SK-N-SH (cell line): ENCODE data around the gene PCED1B. TPM values are rescaled to one million over a fixed set of nuclear protein-coding genes. Genes with fewer than 3 reads are reported as not detected.

Experiments used
- CTCF ChIA-PET: fragments of 300-600, 350-600 bp; formaldehyde crosslinking; extraction: SDS; loops from one replicate; lab custom pipeline; 2021; lab: Yijun Ruan, JAX
- POLR2A ChIA-PET: fragments of 350-600 bp; sonication (Branson Sonifier 250); formaldehyde crosslinking; extraction: SDS; loops from one replicate; lab custom pipeline; 2020; ENCODE audit warnings: antibody characterized with exemption, inconsistent platforms; lab: Yijun Ruan, JAX
- DNase-seq: peaks from one replicate; pipeline ENCODE4 v3.0.0; 2012
- H2AFZ ChIP-seq: fragments of 200-600 bp; sonication (generic); 2 replicates; pipeline ENCODE4 v1.8.1; 2016; ENCODE audit warnings: antibody characterized with exemption, mild to moderate bottlenecking, low read depth
- H3F3A ChIP-seq: fragments of 200-600 bp; sonication (generic); replicated peaks from 2 replicates; pipeline ENCODE3; 2016; ENCODE audit warnings: antibody characterized with exemption, mild to moderate bottlenecking; ENCODE audit not compliant: insufficient read depth
- H3K27ac ChIP-seq, 2 experiments: fragments of 200-500 bp in 1 of 2; fragments of 200-600 bp in 1 of 2; sonication (Bioruptor generic) in 1 of 2; sonication (generic), shearing (Covaris generic) in 1 of 2; 2 replicates each; pipeline versions ENCODE4 v1.5.1 to v1.6.1; 2014 to 2016; ENCODE audit warnings: low read depth in 2 of 2, inconsistent platforms in 1 of 2, low read length in 1 of 2, mild to moderate bottlenecking in 1 of 2, mixed read lengths in 1 of 2
- H3K27me3 ChIP-seq: fragments of 200-600 bp; sonication (generic), shearing (Covaris generic); 2 replicates; pipeline ENCODE4 v1.6.1; 2016; ENCODE audit warnings: mixed run types; ENCODE audit not compliant: insufficient read depth
- H3K36me3 ChIP-seq, 2 experiments: fragments of 200-500 bp in 1 of 2; fragments of 200-600 bp in 1 of 2; sonication (Bioruptor generic) in 1 of 2; sonication (generic) in 1 of 2; replicated peaks in 1 of 2; 2 replicates each; pipeline versions ENCODE3 to v1.5.1; 2014 to 2016; ENCODE audit warnings: low read length in 1 of 2, mild to moderate bottlenecking in 1 of 2; ENCODE audit not compliant: insufficient read depth in 2 of 2, control insufficient read depth in 1 of 2
- H3K4me1 ChIP-seq, 2 experiments: fragments of 200-500 bp in 1 of 2; fragments of 200-600 bp in 1 of 2; sonication (Bioruptor generic) in 1 of 2; sonication (generic), shearing (Covaris generic) in 1 of 2; 2 replicates each; pipeline versions ENCODE4 v1.5.1 to v1.6.1; 2014 to 2016; ENCODE audit warnings: low read depth in 1 of 2, low read length in 1 of 2, mixed run types in 1 of 2; ENCODE audit not compliant: insufficient read depth in 2 of 2, control insufficient read depth in 1 of 2
- H3K4me2 ChIP-seq: fragments of 200-600 bp; sonication (generic), shearing (Covaris generic); 2 replicates; pipeline ENCODE4 v1.6.1; 2017; ENCODE audit warnings: mixed run types
- H3K4me3 ChIP-seq, 2 experiments: fragments of 200-500 bp in 1 of 2; fragments of 200-600 bp in 1 of 2; sonication (Bioruptor generic) in 1 of 2; sonication (generic), shearing (Covaris generic) in 1 of 2; 2 replicates each; pipeline versions ENCODE4 v1.5.1 to v1.8.1; 2014 to 2016; ENCODE audit warnings: low read depth in 2 of 2, inconsistent platforms in 1 of 2, low read length in 1 of 2, mild to moderate bottlenecking in 1 of 2, mixed read lengths in 1 of 2, moderate library complexity in 1 of 2
- H3K79me2 ChIP-seq: fragments of 200-600 bp; sonication (generic); 2 replicates; pipeline ENCODE4 v1.8.1; 2017; ENCODE audit warnings: mild to moderate bottlenecking; ENCODE audit not compliant: insufficient read depth
- H3K9ac ChIP-seq: fragments of 200-600 bp; sonication (generic); 2 replicates; pipeline ENCODE4 v1.6.1; 2017; ENCODE audit warnings: mixed run types
- H3K9me2 ChIP-seq: fragments of 200-600 bp; sonication (generic); 2 replicates; pipeline ENCODE4 v1.6.1; 2017; ENCODE audit warnings: mixed run types
- H3K9me3 ChIP-seq: fragments of 200-600 bp; sonication (generic); 2 replicates; pipeline ENCODE4 v1.6.1; 2017; ENCODE audit warnings: mixed run types, mild to moderate bottlenecking, moderate library complexity
- H4K20me1 ChIP-seq: fragments of 200-600 bp; sonication (generic); 2 replicates; pipeline ENCODE4 v1.6.1; 2017; ENCODE audit warnings: mild to moderate bottlenecking, mixed run types; ENCODE audit not compliant: insufficient read depth
- FOSL2 ChIP-seq: IDR thresholded peaks from 2 replicates; pipeline ENCODE4 v1.4.0; 2012; ENCODE audit warnings: low read depth, mild to moderate bottlenecking, moderate library complexity, borderline replicate concordance
- NFIC ChIP-seq: IDR thresholded peaks from 2 replicates; pipeline ENCODE4 v1.4.0; 2012; ENCODE audit warnings: borderline replicate concordance
- NRF1 ChIP-seq: IDR thresholded peaks from 2 replicates; pipeline ENCODE4 v1.6.1; 2012; ENCODE audit warnings: low read depth, mild to moderate bottlenecking, low read length
- RCOR1 ChIP-seq: fragments of 150-350 bp; IDR thresholded peaks from 2 replicates; pipeline ENCODE4 v1.6.1; 2017; ENCODE audit warnings: antibody characterized with exemption, low read length
- RFX5 ChIP-seq: IDR thresholded peaks from 2 replicates; pipeline ENCODE4 v1.6.1; 2012; ENCODE audit warnings: mild to moderate bottlenecking, improper control_type of control experiment, low read length
- RXRA ChIP-seq: IDR thresholded peaks from 2 replicates; pipeline ENCODE4 v1.4.0; 2012; ENCODE audit warnings: low read depth, mild to moderate bottlenecking, borderline replicate concordance
- SIN3A ChIP-seq: IDR thresholded peaks from 2 replicates; pipeline ENCODE4 v1.6.1; 2012; ENCODE audit warnings: low read depth, mild to moderate bottlenecking, low read length, moderate library complexity, borderline replicate concordance
- SMC3 ChIP-seq: IDR thresholded peaks from 2 replicates; pipeline ENCODE4 v1.6.1; 2012; ENCODE audit warnings: low read depth, low read length, improper control_type of control experiment
- TAF1 ChIP-seq: IDR thresholded peaks from 2 replicates; pipeline ENCODE4 v1.6.1; 2012; ENCODE audit warnings: low read depth, mild to moderate bottlenecking, low read length, moderate library complexity, borderline replicate concordance
- WGBS: methylation state at CpG from one replicate; pipeline ENCODE4 v1.1.6; 2017; ENCODE audit warnings: low lambda C conversion rate; 5-methylcytosine and 5-hydroxymethylcytosine counted together
- polyA plus RNA-seq, 3 experiments: library from polyadenylated mRNA; depleted of rRNA; stranded (reverse); fragments of >200 nt; gene quantifications; 2 replicates each; pipeline ENCODE4 v1.2.3, GENCODE V29; 2012
- TF ChIP-seq, protein P1 (sequence below): IDR thresholded peaks from 2 replicates; pipeline ENCODE4 v1.4.0; 2012; ENCODE audit warnings: low read depth, borderline replicate concordance
- TF ChIP-seq, protein P2 (sequence below): fragments of 150-350 bp; IDR thresholded peaks from 2 replicates; pipeline ENCODE4 v1.6.1; 2016; ENCODE audit warnings: mild to moderate bottlenecking, low read depth, low read length
- TF ChIP-seq, protein P3 (sequence below): fragments of 200-600 bp; sonication (generic); IDR thresholded peaks from 2 replicates; pipeline ENCODE4 v1.6.1; 2017; ENCODE audit warnings: antibody characterized with exemption, mild to moderate bottlenecking, moderate library complexity
- TF ChIP-seq, protein P4 (sequence below): IDR thresholded peaks from 2 replicates; pipeline ENCODE4 v1.4.0; 2012; ENCODE audit warnings: low read depth
- TF ChIP-seq, protein P5 (sequence below): IDR thresholded peaks from 2 replicates; pipeline ENCODE4 v1.6.1; 2012; ENCODE audit warnings: mild to moderate bottlenecking, low read depth, low read length, moderate library complexity

PCED1B gene
- polyA plus RNA-seq, 1 of the 3 experiments (the other 2 are of a cell fraction): 0.21 TPM

- WGBS: 13% methylated on average over 4 of the region's 4 CpGs
- H4K20me1 ChIP-seq: no peaks in the 10 kb centered on the region
- CTCF ChIA-PET: no interaction called here
- TF ChIP-seq, protein P1, sequence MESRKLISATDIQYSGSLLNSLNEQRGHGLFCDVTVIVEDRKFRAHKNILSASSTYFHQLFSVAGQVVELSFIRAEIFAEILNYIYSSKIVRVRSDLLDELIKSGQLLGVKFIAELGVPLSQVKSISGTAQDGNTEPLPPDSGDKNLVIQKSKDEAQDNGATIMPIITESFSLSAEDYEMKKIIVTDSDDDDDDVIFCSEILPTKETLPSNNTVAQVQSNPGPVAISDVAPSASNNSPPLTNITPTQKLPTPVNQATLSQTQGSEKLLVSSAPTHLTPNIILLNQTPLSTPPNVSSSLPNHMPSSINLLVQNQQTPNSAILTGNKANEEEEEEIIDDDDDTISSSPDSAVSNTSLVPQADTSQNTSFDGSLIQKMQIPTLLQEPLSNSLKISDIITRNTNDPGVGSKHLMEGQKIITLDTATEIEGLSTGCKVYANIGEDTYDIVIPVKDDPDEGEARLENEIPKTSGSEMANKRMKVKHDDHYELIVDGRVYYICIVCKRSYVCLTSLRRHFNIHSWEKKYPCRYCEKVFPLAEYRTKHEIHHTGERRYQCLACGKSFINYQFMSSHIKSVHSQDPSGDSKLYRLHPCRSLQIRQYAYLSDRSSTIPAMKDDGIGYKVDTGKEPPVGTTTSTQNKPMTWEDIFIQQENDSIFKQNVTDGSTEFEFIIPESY: no peak
- TF ChIP-seq RCOR1 (no peak), SIN3A (no peak), NFIC (no peak), RXRA (no peak), RFX5 (no peak), TAF1 (no peak), FOSL2 (no peak), NRF1 (no peak), SMC3 (no peak)
- TF ChIP-seq, protein P2, sequence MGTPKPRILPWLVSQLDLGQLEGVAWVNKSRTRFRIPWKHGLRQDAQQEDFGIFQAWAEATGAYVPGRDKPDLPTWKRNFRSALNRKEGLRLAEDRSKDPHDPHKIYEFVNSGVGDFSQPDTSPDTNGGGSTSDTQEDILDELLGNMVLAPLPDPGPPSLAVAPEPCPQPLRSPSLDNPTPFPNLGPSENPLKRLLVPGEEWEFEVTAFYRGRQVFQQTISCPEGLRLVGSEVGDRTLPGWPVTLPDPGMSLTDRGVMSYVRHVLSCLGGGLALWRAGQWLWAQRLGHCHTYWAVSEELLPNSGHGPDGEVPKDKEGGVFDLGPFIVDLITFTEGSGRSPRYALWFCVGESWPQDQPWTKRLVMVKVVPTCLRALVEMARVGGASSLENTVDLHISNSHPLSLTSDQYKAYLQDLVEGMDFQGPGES: no peak
- TF ChIP-seq, protein P3, sequence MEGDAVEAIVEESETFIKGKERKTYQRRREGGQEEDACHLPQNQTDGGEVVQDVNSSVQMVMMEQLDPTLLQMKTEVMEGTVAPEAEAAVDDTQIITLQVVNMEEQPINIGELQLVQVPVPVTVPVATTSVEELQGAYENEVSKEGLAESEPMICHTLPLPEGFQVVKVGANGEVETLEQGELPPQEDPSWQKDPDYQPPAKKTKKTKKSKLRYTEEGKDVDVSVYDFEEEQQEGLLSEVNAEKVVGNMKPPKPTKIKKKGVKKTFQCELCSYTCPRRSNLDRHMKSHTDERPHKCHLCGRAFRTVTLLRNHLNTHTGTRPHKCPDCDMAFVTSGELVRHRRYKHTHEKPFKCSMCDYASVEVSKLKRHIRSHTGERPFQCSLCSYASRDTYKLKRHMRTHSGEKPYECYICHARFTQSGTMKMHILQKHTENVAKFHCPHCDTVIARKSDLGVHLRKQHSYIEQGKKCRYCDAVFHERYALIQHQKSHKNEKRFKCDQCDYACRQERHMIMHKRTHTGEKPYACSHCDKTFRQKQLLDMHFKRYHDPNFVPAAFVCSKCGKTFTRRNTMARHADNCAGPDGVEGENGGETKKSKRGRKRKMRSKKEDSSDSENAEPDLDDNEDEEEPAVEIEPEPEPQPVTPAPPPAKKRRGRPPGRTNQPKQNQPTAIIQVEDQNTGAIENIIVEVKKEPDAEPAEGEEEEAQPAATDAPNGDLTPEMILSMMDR: no peak
- TF ChIP-seq, protein P4, sequence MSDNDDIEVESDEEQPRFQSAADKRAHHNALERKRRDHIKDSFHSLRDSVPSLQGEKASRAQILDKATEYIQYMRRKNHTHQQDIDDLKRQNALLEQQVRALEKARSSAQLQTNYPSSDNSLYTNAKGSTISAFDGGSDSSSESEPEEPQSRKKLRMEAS: no peak
- TF ChIP-seq, protein P5, sequence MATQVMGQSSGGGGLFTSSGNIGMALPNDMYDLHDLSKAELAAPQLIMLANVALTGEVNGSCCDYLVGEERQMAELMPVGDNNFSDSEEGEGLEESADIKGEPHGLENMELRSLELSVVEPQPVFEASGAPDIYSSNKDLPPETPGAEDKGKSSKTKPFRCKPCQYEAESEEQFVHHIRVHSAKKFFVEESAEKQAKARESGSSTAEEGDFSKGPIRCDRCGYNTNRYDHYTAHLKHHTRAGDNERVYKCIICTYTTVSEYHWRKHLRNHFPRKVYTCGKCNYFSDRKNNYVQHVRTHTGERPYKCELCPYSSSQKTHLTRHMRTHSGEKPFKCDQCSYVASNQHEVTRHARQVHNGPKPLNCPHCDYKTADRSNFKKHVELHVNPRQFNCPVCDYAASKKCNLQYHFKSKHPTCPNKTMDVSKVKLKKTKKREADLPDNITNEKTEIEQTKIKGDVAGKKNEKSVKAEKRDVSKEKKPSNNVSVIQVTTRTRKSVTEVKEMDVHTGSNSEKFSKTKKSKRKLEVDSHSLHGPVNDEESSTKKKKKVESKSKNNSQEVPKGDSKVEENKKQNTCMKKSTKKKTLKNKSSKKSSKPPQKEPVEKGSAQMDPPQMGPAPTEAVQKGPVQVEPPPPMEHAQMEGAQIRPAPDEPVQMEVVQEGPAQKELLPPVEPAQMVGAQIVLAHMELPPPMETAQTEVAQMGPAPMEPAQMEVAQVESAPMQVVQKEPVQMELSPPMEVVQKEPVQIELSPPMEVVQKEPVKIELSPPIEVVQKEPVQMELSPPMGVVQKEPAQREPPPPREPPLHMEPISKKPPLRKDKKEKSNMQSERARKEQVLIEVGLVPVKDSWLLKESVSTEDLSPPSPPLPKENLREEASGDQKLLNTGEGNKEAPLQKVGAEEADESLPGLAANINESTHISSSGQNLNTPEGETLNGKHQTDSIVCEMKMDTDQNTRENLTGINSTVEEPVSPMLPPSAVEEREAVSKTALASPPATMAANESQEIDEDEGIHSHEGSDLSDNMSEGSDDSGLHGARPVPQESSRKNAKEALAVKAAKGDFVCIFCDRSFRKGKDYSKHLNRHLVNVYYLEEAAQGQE: no peak
- H3K4me1 ChIP-seq: no peaks in the 10 kb centered on the region
- H3K79me2 ChIP-seq: no peaks in the 10 kb centered on the region
- H3K27ac ChIP-seq: no peak overlapping the region
- no peaks in the 10 kb centered on the region for H3F3A ChIP-seq
- no peak overlapping the region for H3K4me2 ChIP-seq
- no peak overlapping the region for H3K9ac ChIP-seq
- H3K27me3 ChIP-seq: peaks cover 7% of the 10 kb centered on the region; the same call in 1 of the 2 replicates
- DNase-seq: no peak
- no peaks in the 10 kb centered on the region for H3K36me3 ChIP-seq
- no peak overlapping the region for H2AFZ ChIP-seq
- no peaks in the 10 kb centered on the region for H3K9me3 ChIP-seq
- POLR2A ChIA-PET: no interaction called here
- no peaks in the 10 kb centered on the region for H3K9me2 ChIP-seq
- no peak overlapping the region for H3K4me3 ChIP-seq
Observed at GRCh38 chr12:47194501-47194900, 115.1 kb downstream of the PCED1B start.
